Mesothelial cell of epicardium (in vitro differentiated cells): ENCODE results near the gene MAP7. TPM values are rescaled to one million over a fixed set of nuclear protein-coding genes. Genes with fewer than 3 reads are reported as not detected.

Experiments
- DNase-seq, 2 experiments: peaks; one replicate each; pipeline ENCODE4 v3.0.0; 2021; ENCODE audit warnings: low spot score in 2 of 2; ENCODE audit not compliant: unreplicated experiment in 2 of 2
- H3K27ac Mint-ChIP-seq: 2 replicates; pipeline ENCODE4 v1.8.0; 2021; ENCODE audit warnings: mixed read lengths
- H3K27me3 Mint-ChIP-seq: 2 replicates; pipeline ENCODE4 v1.8.0; 2021; ENCODE audit warnings: low read depth, mixed read lengths
- H3K36me3 Mint-ChIP-seq: 2 replicates; pipeline ENCODE4 v1.8.0; 2021; ENCODE audit warnings: mixed read lengths
- H3K4me1 Mint-ChIP-seq: 2 replicates; pipeline ENCODE4 v1.8.0; 2021; ENCODE audit warnings: mixed read lengths
- H3K4me3 Mint-ChIP-seq: 2 replicates; pipeline ENCODE4 v1.8.0; 2021; ENCODE audit warnings: mild to moderate bottlenecking, moderate library complexity, mixed read lengths
- H3K9me3 Mint-ChIP-seq: 2 replicates; pipeline ENCODE4 v1.8.0; 2021; ENCODE audit warnings: mixed read lengths
- CTCF ChIP-seq: fragments of 200-600 bp; sonication (generic); IDR thresholded peaks from one replicate; pipeline ENCODE4 v1.5.0; 2021; ENCODE audit warnings: antibody characterized with exemption; ENCODE audit not compliant: unreplicated experiment
- total RNA-seq: library from RNA; stranded (reverse); gene quantifications from 3 replicates; pipeline ENCODE4 v1.2.1, GENCODE V29; 2021

The MAP7 gene
- total RNA-seq, 1 donor from 2014 or later, result 15.1 TPM

GRCh38 chr6:136306466-136306865, 243.8 kb downstream of the MAP7 start:
- Mint-ChIP-seq H3K4me3 (no peak overlapping the region), H3K36me3 (no peaks in the 10 kb centered on the region), H3K9me3 (peaks cover 4% of the 10 kb centered on the region), H3K27ac (no peak overlapping the region), H3K27me3 (no peaks in the 10 kb centered on the region), H3K4me1 (no peaks in the 10 kb centered on the region)
- no peak for DNase-seq
- TF ChIP-seq CTCF, result no peak

- no peak for DNase-seq
- Mint-ChIP-seq H3K4me1 (no peaks in the 10 kb centered on the region), H3K4me3 (no peak overlapping the region), H3K36me3 (no peaks in the 10 kb centered on the region), H3K9me3 (peaks cover 8% of the 10 kb centered on the region), H3K27me3 (no peaks in the 10 kb centered on the region), H3K27ac (no peak overlapping the region)
- TF ChIP-seq CTCF, result no peak
These were observed 245.8 kb downstream of the MAP7 start for GRCh38 chr6:136304410-136304809.

GRCh38 chr6:136303516-136303915, 246.7 kb downstream of the MAP7 start:
- no peaks in the 10 kb centered on the region for H3K27me3 Mint-ChIP-seq
- no peaks in the 10 kb centered on the region for H3K4me1 Mint-ChIP-seq
- peaks cover 8% of the 10 kb centered on the region for H3K9me3 Mint-ChIP-seq
- no peaks in the 10 kb centered on the region for H3K36me3 Mint-ChIP-seq
- DNase-seq, result no peak
- TF ChIP-seq CTCF, result no peak
- no peak overlapping the region for H3K27ac Mint-ChIP-seq
- H3K4me3 Mint-ChIP-seq, result no peak overlapping the region

GRCh38 chr6:136294621-136295020, 255.6 kb downstream of the MAP7 start:
- Mint-ChIP-seq H3K4me3 (no peak overlapping the region), H3K4me1 (peaks cover 15% of the 10 kb centered on the region), H3K36me3 (no peaks in the 10 kb centered on the region), H3K27ac (no peak overlapping the region), H3K9me3 (no peaks in the 10 kb centered on the region), H3K27me3 (no peaks in the 10 kb centered on the region)
- no peak for TF ChIP-seq CTCF
- no peak for DNase-seq

Other genes starting within 250 kb of the MAP7 start
- 8.3 to 9.5 TPM (median 8.9 TPM) in 3 replicates for gene MAP3K5, start 242.1 kb upstream of the MAP7 start, total RNA-seq